HEK293 (cell line): ENCODE results near the gene IP6K3.

Experiments used
- CTCF ChIA-PET: fragments of 350-600 bp; formaldehyde crosslinking; extraction: SDS; loops from one replicate; lab custom pipeline; 2021; ENCODE audit warnings: antibody characterized with exemption; lab: Yijun Ruan, JAX
- POLR2A ChIA-PET: fragments of 300-600 bp; formaldehyde crosslinking; extraction: SDS; loops from one replicate; lab custom pipeline; 2020; ENCODE audit warnings: antibody characterized with exemption, inconsistent platforms; lab: Yijun Ruan, JAX
- H3K27ac ChIP-seq: fragments of 200-500 bp; sonication (Bioruptor generic); 2 replicates; pipeline ENCODE4 v1.5.1; 2014; ENCODE audit warnings: low read depth, low read length, control low read depth, inconsistent platforms; ENCODE audit errors: extremely low read depth
- H3K36me3 ChIP-seq, 2 experiments: fragments of 200-500 bp in 1 of 2; sonication (Bioruptor generic) in 1 of 2; 1 replicate in 1 of 2; 2 replicates in 1 of 2; pipeline ENCODE4 v1.5.1; 2014 to 2017; ENCODE audit warnings: inconsistent platforms in 2 of 2, low read length in 2 of 2; ENCODE audit not compliant: control insufficient read depth in 2 of 2, insufficient read depth in 1 of 2
- H3K4me1 ChIP-seq: fragments of 200-500 bp; sonication (Bioruptor generic); 2 replicates; pipeline ENCODE4 v1.5.1; 2014; ENCODE audit warnings: mild to moderate bottlenecking, low read length, inconsistent platforms; ENCODE audit not compliant: control insufficient read depth, insufficient read depth
- H3K4me3 ChIP-seq: 2 replicates; pipeline ENCODE4 v1.5.1; 2011; ENCODE audit warnings: low read depth, mild to moderate bottlenecking, control low read depth, low read length, moderate library complexity
- H3K9me3 ChIP-seq: fragments of 200-500 bp; sonication (Bioruptor generic); 2 replicates; pipeline ENCODE4 v1.5.1; 2014; ENCODE audit warnings: low read depth, low read length, inconsistent platforms; ENCODE audit not compliant: control insufficient read depth, insufficient read depth
- FEZF1 ChIP-seq: fragments of 450-650 bp; formaldehyde crosslinking; IDR thresholded peaks from 2 replicates; pipeline ENCODE4 v1.5.1; 2016; ENCODE audit warnings: missing biosample characterization, missing genetic modification characterization
- GLIS1 ChIP-seq: fragments of 450-650 bp; formaldehyde crosslinking; IDR thresholded peaks from 2 replicates; pipeline ENCODE4 v1.5.1; 2016; ENCODE audit warnings: missing biosample characterization, missing genetic modification characterization
- GLIS2 ChIP-seq: fragments of 450-650 bp; formaldehyde crosslinking; IDR thresholded peaks from 2 replicates; pipeline ENCODE4 v1.5.1; 2016; ENCODE audit warnings: missing biosample characterization, missing genetic modification characterization
- HIC1 ChIP-seq: fragments of 450-650 bp; formaldehyde crosslinking; IDR thresholded peaks from 2 replicates; pipeline ENCODE4 v1.5.1; 2016; ENCODE audit warnings: missing biosample characterization, missing genetic modification characterization
- OSR2 ChIP-seq: fragments of 450-650 bp; formaldehyde crosslinking; IDR thresholded peaks from 2 replicates; pipeline ENCODE4 v1.5.1; 2016; ENCODE audit warnings: missing biosample characterization, missing genetic modification characterization
- ZBTB20 ChIP-seq: fragments of 450-650 bp; formaldehyde crosslinking; IDR thresholded peaks from 2 replicates; pipeline ENCODE4 v1.5.1; 2016; ENCODE audit warnings: missing biosample characterization, missing genetic modification characterization
- ZBTB26 ChIP-seq: fragments of 450-650 bp; formaldehyde crosslinking; optimal IDR thresholded peaks from 2 replicates; pipeline ENCODE3; 2016; ENCODE audit warnings: missing biosample characterization, mild to moderate bottlenecking, missing genetic modification characterization
- ZBTB44 ChIP-seq: fragments of 450-650 bp; IDR thresholded peaks from 2 replicates; pipeline ENCODE4 v1.5.1; 2018; ENCODE audit warnings: missing biosample characterization, mild to moderate bottlenecking, missing genetic modification characterization
- ZBTB7A ChIP-seq: fragments of 450-650 bp; formaldehyde crosslinking; IDR thresholded peaks from 2 replicates; pipeline ENCODE4 v1.5.1; 2016; ENCODE audit warnings: low read depth, missing biosample characterization, missing genetic modification characterization
- ZFP3 ChIP-seq: fragments of 450-650 bp; formaldehyde crosslinking; IDR thresholded peaks from 2 replicates; pipeline ENCODE4 v1.5.1; 2016; ENCODE audit warnings: low read depth, missing biosample characterization, missing genetic modification characterization
- ZNF10 ChIP-seq: fragments of 450-650 bp; formaldehyde crosslinking; IDR thresholded peaks from 2 replicates; pipeline ENCODE4 v1.5.1; 2017; ENCODE audit warnings: missing biosample characterization, missing genetic modification characterization
- ZNF121 ChIP-seq: fragments of 450-650 bp; formaldehyde crosslinking; IDR thresholded peaks from 2 replicates; pipeline ENCODE4 v1.5.1; 2016; ENCODE audit warnings: missing biosample characterization, missing genetic modification characterization
- ZNF335 ChIP-seq: fragments of 450-650 bp; formaldehyde crosslinking; conservative IDR thresholded peaks from 2 replicates; pipeline ENCODE4 v1.5.1; 2016; ENCODE audit warnings: missing biosample characterization, missing genetic modification characterization
- ZNF354C ChIP-seq: fragments of 450-650 bp; formaldehyde crosslinking; IDR thresholded peaks from 2 replicates; pipeline ENCODE4 v1.5.1; 2016; ENCODE audit warnings: missing biosample characterization, missing genetic modification characterization, low read depth, borderline replicate concordance
- ZNF513 ChIP-seq: fragments of 450-650 bp; IDR thresholded peaks from 2 replicates; pipeline ENCODE4 v1.5.1; 2018; ENCODE audit warnings: missing biosample characterization, missing genetic modification characterization
- ZNF610 ChIP-seq: fragments of 450-650 bp; formaldehyde crosslinking; IDR thresholded peaks from 2 replicates; pipeline ENCODE4 v1.5.1; 2016; ENCODE audit warnings: missing biosample characterization, missing genetic modification characterization, borderline replicate concordance
- ZNF701 ChIP-seq: fragments of 450-650 bp; formaldehyde crosslinking; IDR thresholded peaks from 2 replicates; pipeline ENCODE4 v1.5.1; 2016; ENCODE audit warnings: missing biosample characterization, missing genetic modification characterization
- ZNF76 ChIP-seq: fragments of 450-650 bp; formaldehyde crosslinking; IDR thresholded peaks from 2 replicates; pipeline ENCODE4; 2016; ENCODE audit warnings: low read depth, missing biosample characterization, missing genetic modification characterization, borderline replicate concordance
- ZSCAN18 ChIP-seq: fragments of 450-650 bp; formaldehyde crosslinking; IDR thresholded peaks from 2 replicates; pipeline ENCODE4 v1.5.1; 2016; ENCODE audit warnings: missing biosample characterization, missing genetic modification characterization
- ZSCAN23 ChIP-seq: fragments of 450-650 bp; formaldehyde crosslinking; IDR thresholded peaks from 2 replicates; pipeline ENCODE4 v1.5.1; 2016; ENCODE audit warnings: missing biosample characterization, missing genetic modification characterization

Gene IP6K3

GRCh38 chr6:33746036-33746600 lies 587 bp downstream of the IP6K3 start (continued):
- no peak for TF ChIP-seq ZBTB26 (tag by site-specific recombination)
- peak; percentile 32; the same call in 1 of the 2 replicates for TF ChIP-seq GLIS1 (tag by site-specific recombination)
- 0 out of 2 replicates have a peak, but pooled peaks have one; percentile 37 for TF ChIP-seq ZBTB7A (tag by site-specific recombination)
- no peak for TF ChIP-seq ZSCAN23 (tag by site-specific recombination)
- no peak for TF ChIP-seq ZSCAN18 (tag by site-specific recombination)
- TF ChIP-seq, all 188 proteins: peak for 21

- peak overlapping the region; percentile 67; the same call in 1 of the 2 replicates for H3K27ac ChIP-seq
- ChIA-PET POLR2A (interaction anchor here (1.2 kb wide), 1 partner anchor 26 kb away, joined by 3 read pairs; no protein-coding TSS in a partner anchor), CTCF (interaction anchor here (0.6 to 6.7 kb wide), 20 partner anchors 8 to 410 kb away, joined by 3 to 193 read pairs (median 8); partner anchors contain the start of genes LEMD2 and UQCC2)
- H3K4me1 ChIP-seq = peaks cover 21% of the 10 kb centered on the region
- H3K36me3 ChIP-seq = no peaks in the 10 kb centered on the region
- H3K4me3 ChIP-seq = no peak overlapping the region
- no peaks in the 10 kb centered on the region for H3K9me3 ChIP-seq
- TF ChIP-seq ZNF10 (tag by site-specific recombination) (0 out of 2 replicates have a peak, but pooled peaks have one; percentile 21), OSR2 (tag by site-specific recombination) (no peak)
- TF ChIP-seq, all 188 proteins: peak for 1
Observed at GRCh38 chr6:33745548-33745947, 1.2 kb downstream of the IP6K3 start.

- H3K27ac ChIP-seq = peak overlapping the region; percentile 67
- no peak overlapping the region for H3K4me3 ChIP-seq
- no peaks in the 10 kb centered on the region for H3K9me3 ChIP-seq
- H3K4me1 ChIP-seq = peaks cover 21% of the 10 kb centered on the region
- H3K36me3 ChIP-seq = no peaks in the 10 kb centered on the region
- ChIA-PET POLR2A (interaction anchor here (0.6 to 0.7 kb wide), 3 partner anchors 33 to 389 kb away, joined by 3 to 4 read pairs (median 3); no protein-coding TSS in a partner anchor), CTCF (interaction anchor here (0.5 to 6.7 kb wide), 43 partner anchors 9 to 421 kb away, joined by 3 to 193 read pairs (median 4); partner anchors contain the start of genes LEMD2 and UQCC2)
- TF ChIP-seq ZFP3 (tag by site-specific recombination) = no peak
- TF ChIP-seq GLIS2 (tag by site-specific recombination) = peak; percentile 82
- 0 out of 2 replicates have a peak, but pooled peaks have one; percentile 23 for TF ChIP-seq ZNF76 (tag by site-specific recombination)
- TF ChIP-seq HIC1 = 0 out of 2 replicates have a peak, but pooled peaks have one; percentile 15
- peak; percentile 82 for TF ChIP-seq GLIS1 (tag by site-specific recombination)
- TF ChIP-seq ZNF610 (tag by site-specific recombination) = no peak
- TF ChIP-seq FEZF1 (tag by site-specific recombination) = peak; percentile 99
- TF ChIP-seq ZNF701 (tag by site-specific recombination) = no peak
- TF ChIP-seq ZNF513 (tag by site-specific recombination) = no peak
- no peak for TF ChIP-seq ZBTB20
- peak; percentile 99 for TF ChIP-seq ZBTB44 (tag by site-specific recombination)
- 0 out of 2 replicates have a peak, but pooled peaks have one; percentile 22 for TF ChIP-seq ZNF121 (tag by site-specific recombination)
- peak; percentile 78 for TF ChIP-seq ZNF335 (tag by site-specific recombination)
- TF ChIP-seq ZNF354C (tag by site-specific recombination) = no peak
- TF ChIP-seq OSR2 (tag by site-specific recombination) = peak; percentile 82
Observed at GRCh38 chr6:33744895-33745546, 1.7 kb downstream of the IP6K3 start.
